ENCODE measurements around the gene HDAC9.

GRCh38 chr7:18647582-18647981 lies 152.0 kb downstream of the HDAC9 start:
- TF ChIP-seq POLR2A (IDR thresholded peaks at IDR 0.05) (no peak), CTCF (IDR thresholded peaks at IDR 0.05) (no peak)

Measured in adrenal gland (tissue), 5 donors.